Psoas muscle (tissue), 8 donors: ENCODE results near the gene NUP153. TPM values are rescaled to one million over a fixed set of nuclear protein-coding genes. Genes with fewer than 3 reads are reported as not detected.
"Not testable (repeated sequence)": the region's sequence is repeated elsewhere in the genome, so short reads cannot be mapped to it uniquely, and the experiment has no call there.

Experiments
- ATAC-seq, 4 donors: fragments of 200-7000 bp; cut with Tn5 transposase; one replicate each; pipeline ENCODE4 v1.9.1; 2020; ENCODE audit warnings: moderate library complexity in 3 of 4, mild to moderate bottlenecking in 2 of 4
- DNase-seq, 2 donors: peaks; one replicate each; pipeline ENCODE4 v3.0.0-alpha.2; 2020
- H3K27ac ChIP-seq: fragments of 200-600 bp; one replicate; pipeline ENCODE4 v1.8.0; 2022
- H3K27me3 ChIP-seq, 3 donors: fragments of 200-600 bp in 1 of 3; one replicate each; pipeline versions ENCODE4 v1.6.1 to v1.8.0; 2013 to 2022; ENCODE audit warnings: low read length in 2 of 3, mild to moderate bottlenecking in 2 of 3, moderate library complexity in 1 of 3; ENCODE audit not compliant: insufficient read depth in 3 of 3
- H3K36me3 ChIP-seq, 2 donors: fragments of 200-600 bp in 1 of 2; one replicate each; pipeline versions ENCODE4 v1.6.1 to v1.8.0; 2013 to 2022; ENCODE audit warnings: low read depth in 1 of 2, mild to moderate bottlenecking in 1 of 2, moderate library complexity in 1 of 2; ENCODE audit not compliant: insufficient read depth in 1 of 2
- H3K4me1 ChIP-seq: fragments of 200-600 bp; one replicate; pipeline ENCODE4 v1.8.0; 2022
- H3K4me3 ChIP-seq: fragments of 200-600 bp; one replicate; pipeline ENCODE4 v1.8.0; 2022; ENCODE audit warnings: mild to moderate bottlenecking
- H3K9me3 ChIP-seq: fragments of 200-600 bp; one replicate; pipeline ENCODE4 v1.8.0; 2022
- WGBS, 3 donors: extraction: QIAGEN DNeasy Blood & Tissue Kit; methylation state at CpG; one replicate each; pipeline versions ENCODE4 v1.1.6 to v1.1.7; 2013; 5-methylcytosine and 5-hydroxymethylcytosine counted together
- intact Hi-C, 2 donors: fragments of 100-400 bp; cut with DNase I; formaldehyde crosslinking; loops; one replicate each; pipeline versions ENCODE4 v1.11.0 to v1.14.2; 2022
- polyA plus RNA-seq, 3 donors: library from polyadenylated mRNA; stranded (reverse); fragments of 200-250 nt; gene quantifications; one replicate each; pipeline ENCODE4 v1.2.3, GENCODE V29; 2013
- total RNA-seq, 4 donors: library from RNA; stranded (reverse); fragmentation: NEBNext Ultra II Directional in 2 of 4; extraction: Animal tissue kit (Norgen Biotek cat#: 25700) in 2 of 4; gene quantifications; one replicate each; pipeline versions ENCODE4 v1.2.1 to v1.2.4, GENCODE V29; 2021 to 2023
- TF ChIP-seq, protein P1 (sequence below): fragments of 200-600 bp; IDR thresholded peaks from one replicate; pipeline ENCODE4 v1.8.0; 2022; ENCODE audit warnings: antibody characterized with exemption
- donor health status: healthy with polysubstance abuse.
- donor health status: DM: no; HTN: no; CAD: no; lungs with moderate emphysema.
- donor health status: Bipolar disorder and iron deficiency.
- donor health status: healthy.
- donor health status: DM: yes; HTN: yes; CAD: no.
- donor health status: DM: no; HTN: no; CAD: no.
- donor health status: DM: no; HTN: no; CAD: no.
- donor health status: DM: yes; HTN: yes; CAD: no.

Gene NUP153
- total and polyA plus RNA-seq, 7 donors, result 12.4 to 62.1 (median 32.7) TPM

DNA sequence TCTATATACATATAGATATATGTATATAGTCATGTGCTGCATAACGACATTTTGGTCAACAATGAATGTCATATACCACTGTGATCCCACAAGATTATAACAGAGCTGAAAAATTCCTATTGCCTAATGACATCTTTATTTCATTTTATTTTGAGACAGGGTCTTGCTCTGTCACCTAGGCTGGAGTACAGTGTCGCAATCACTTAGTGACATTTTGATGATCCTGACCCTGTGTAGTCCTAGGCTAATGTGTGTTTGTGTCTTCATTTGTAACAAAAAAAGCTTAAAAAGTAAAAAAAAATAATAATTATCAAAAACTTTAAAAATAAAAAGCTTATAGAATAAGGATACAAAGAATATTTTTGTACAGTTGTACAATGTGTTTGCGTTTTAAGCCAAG is 110.6 kb downstream of the NUP153 start:
- Histone ChIP-seq H3K9me3 (no peaks in the 10 kb centered on the region), H3K36me3 (no peaks in the 10 kb centered on the region), H3K27ac (no peak overlapping the region), H3K4me1 (no peaks in the 10 kb centered on the region), H3K27me3 (no peaks in the 10 kb centered on the region), H3K4me3 (no peak overlapping the region)
- 92 to 94% (median 93%) methylated on average over 3 of the region's 3 CpGs for WGBS, 3 donors
- ATAC-seq (no peak), DNase-seq (no peak)
- TF ChIP-seq, protein P1, sequence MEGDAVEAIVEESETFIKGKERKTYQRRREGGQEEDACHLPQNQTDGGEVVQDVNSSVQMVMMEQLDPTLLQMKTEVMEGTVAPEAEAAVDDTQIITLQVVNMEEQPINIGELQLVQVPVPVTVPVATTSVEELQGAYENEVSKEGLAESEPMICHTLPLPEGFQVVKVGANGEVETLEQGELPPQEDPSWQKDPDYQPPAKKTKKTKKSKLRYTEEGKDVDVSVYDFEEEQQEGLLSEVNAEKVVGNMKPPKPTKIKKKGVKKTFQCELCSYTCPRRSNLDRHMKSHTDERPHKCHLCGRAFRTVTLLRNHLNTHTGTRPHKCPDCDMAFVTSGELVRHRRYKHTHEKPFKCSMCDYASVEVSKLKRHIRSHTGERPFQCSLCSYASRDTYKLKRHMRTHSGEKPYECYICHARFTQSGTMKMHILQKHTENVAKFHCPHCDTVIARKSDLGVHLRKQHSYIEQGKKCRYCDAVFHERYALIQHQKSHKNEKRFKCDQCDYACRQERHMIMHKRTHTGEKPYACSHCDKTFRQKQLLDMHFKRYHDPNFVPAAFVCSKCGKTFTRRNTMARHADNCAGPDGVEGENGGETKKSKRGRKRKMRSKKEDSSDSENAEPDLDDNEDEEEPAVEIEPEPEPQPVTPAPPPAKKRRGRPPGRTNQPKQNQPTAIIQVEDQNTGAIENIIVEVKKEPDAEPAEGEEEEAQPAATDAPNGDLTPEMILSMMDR, result no peak
- intact Hi-C loops, result no loop called here

DNA sequence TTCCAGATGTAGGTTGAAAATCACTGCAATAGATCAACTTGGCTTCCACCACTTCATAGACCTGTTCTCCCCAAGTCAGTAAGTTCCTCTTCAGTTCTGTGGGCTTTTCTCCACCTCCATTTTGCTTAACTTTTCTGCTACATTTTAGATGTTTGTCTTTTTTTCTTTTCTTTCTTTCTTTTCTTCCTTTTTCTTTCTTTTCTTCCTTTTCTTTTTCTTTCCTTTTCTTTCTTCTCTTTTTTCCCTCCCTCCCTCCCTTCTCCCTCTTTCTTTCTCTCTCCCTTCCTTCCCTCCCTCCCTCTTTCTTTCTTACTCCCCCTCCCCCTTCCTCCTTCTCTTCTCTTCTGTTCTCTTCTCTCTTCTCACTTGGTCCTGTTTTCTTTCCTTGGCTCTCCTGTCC is 113.5 kb downstream of the NUP153 start:
- Histone ChIP-seq H3K27me3 (no peaks in the 10 kb centered on the region), H3K36me3 (no peaks in the 10 kb centered on the region), H3K4me3 (no peak overlapping the region), H3K27ac (no peak overlapping the region), H3K9me3 (no peaks in the 10 kb centered on the region), H3K4me1 (no peaks in the 10 kb centered on the region)
- ATAC-seq (no peak), DNase-seq (no peak)
- intact Hi-C loops, result no loop called here
- TF ChIP-seq, protein P1, result no peak

DNA sequence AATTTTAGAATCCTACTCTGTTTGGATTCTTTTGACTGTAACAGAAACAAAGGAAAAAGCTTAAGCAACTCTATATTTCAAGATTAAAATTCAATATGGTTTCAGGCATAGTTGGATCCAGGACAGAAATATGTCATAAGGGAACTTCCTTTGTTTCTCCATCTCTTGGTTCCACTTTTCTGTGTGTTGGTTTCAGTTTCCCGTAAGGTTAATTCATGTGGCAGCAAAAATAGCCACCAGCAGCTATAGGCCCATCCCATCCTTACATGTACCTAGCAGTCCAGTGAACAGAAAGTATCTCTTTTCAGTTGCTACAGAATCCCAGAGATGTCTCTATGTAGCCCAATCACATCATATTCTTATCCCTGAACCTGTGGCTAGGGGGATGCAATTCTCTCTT is 115.4 kb downstream of the NUP153 start:
- no peak for DNase-seq
- WGBS, 3 donors, result 81 to 84% (median 82%) methylated on average over 1 of the region's 1 CpG

DNA sequence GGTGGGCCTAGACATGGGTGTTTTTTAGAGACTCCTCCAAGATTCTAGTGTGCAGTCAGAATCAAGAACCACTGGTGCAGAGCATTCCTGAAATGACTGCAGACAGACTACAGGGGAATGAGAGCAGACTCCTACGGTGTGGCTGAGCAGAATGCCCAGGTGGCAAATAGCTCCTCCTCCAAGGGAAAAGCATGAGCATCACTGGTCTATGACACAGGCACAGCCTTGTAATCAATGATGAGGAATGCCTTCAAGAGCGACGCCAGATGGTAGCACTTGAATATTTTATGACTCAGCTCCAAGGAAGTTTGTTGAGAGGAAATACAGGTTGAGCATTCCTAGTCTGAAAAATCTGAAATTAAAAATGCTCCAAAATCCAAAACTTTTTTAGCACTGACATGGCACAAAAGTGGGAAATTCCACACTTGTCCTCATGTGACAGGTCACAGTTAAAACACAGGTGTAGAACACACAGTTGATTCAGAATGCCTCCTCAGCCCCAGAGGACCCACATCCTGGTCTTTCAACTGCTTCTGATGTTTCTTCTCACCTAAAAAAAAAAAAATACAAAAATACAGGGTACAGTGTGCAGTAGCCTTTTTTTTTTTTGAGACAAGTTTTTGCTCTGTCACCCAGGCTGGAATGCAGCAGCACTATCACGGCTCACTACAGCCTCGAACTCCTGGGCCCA is 117.2 kb downstream of the NUP153 start:
- intact Hi-C loops, result loop anchor here in 1 of 2 donors (10.0 kb wide), 1 partner anchor 215 kb away; no protein-coding TSS in a partner anchor
- H3K4me3 ChIP-seq, result no peak overlapping the region
- H3K36me3 ChIP-seq, result no peaks in the 10 kb centered on the region
- H3K27ac ChIP-seq, result no peak overlapping the region
- no peaks in the 10 kb centered on the region for H3K27me3 ChIP-seq
- no peak for ATAC-seq
- H3K4me1 ChIP-seq, result no peaks in the 10 kb centered on the region
- TF ChIP-seq, protein P1, result no peak
- no peak for DNase-seq
- no peaks in the 10 kb centered on the region for H3K9me3 ChIP-seq
- 79 to 85% (median 81%) methylated on average over 5 of the region's 5 CpGs for WGBS, 3 donors

More for the DNA sequence above, 115.4 kb downstream of the NUP153 start:
- Histone ChIP-seq H3K4me3 (no peak overlapping the region), H3K27ac (no peak overlapping the region), H3K36me3 (no peaks in the 10 kb centered on the region), H3K4me1 (no peaks in the 10 kb centered on the region), H3K9me3 (no peaks in the 10 kb centered on the region), H3K27me3 (no peaks in the 10 kb centered on the region)
- TF ChIP-seq, protein P1, result no peak
- ATAC-seq, result no peak
- intact Hi-C loops, result no loop called here

DNA sequence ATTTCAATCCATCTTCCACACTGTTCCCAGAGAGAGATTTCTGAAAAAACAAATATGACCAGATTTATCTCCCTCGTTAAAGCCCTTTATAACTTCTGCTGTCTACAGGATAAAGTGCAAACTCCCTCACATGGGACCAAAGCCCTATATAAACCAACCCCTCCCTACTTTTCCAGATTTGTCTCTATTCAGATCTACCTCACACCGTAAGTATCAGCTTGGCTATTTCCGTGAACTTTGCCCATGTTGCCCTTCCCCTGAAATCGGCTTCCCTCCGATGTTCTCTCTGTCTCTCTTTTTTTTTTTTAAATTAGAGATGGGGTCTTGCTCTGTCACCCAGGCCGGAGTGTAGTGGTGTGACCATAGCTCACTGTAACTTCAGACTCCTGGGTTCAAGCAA is 118.7 kb downstream of the NUP153 start:
- intact Hi-C loops, result loop anchor here in 1 of 2 donors (10.0 kb wide), 1 partner anchor 217 kb away; no protein-coding TSS in a partner anchor
- Histone ChIP-seq H3K36me3 (no peaks in the 10 kb centered on the region), H3K4me1 (peaks cover 10% of the 10 kb centered on the region), H3K27me3 (no peaks in the 10 kb centered on the region), H3K9me3 (no peaks in the 10 kb centered on the region), H3K4me3 (no peak overlapping the region), H3K27ac (no peak overlapping the region)
- 88 to 92% (median 91%) methylated on average over 6 of the region's 6 CpGs for WGBS, 3 donors
- no peak for ATAC-seq
- TF ChIP-seq, protein P1, result no peak
- no peak for DNase-seq

DNA sequence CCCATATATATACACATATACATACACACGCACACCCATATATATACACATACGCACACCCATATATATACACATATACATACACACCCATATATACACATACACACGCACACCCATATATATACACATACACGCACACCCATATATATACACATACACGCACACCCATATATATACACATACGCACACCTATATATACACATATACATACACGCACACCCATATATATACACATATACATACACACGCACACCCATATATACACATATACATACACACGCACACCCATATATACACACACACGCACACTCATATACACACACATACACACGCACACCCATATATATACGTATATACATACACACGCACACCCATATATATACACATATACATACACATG is 120.1 kb downstream of the NUP153 start:
- not testable (repeated sequence) for H3K27ac ChIP-seq, H3K9me3 ChIP-seq, ATAC-seq, DNase-seq, H3K36me3 ChIP-seq, H3K4me3 ChIP-seq, H3K4me1 ChIP-seq, H3K27me3 ChIP-seq
- intact Hi-C loops, result loop anchor here in 1 of 2 donors (10.0 kb wide), 1 partner anchor 218 kb away; no protein-coding TSS in a partner anchor
- WGBS, 3 donors, result 93 to 96% (median 95%) methylated on average over 13 of the region's 13 CpGs
